Measurements from ENCODE around the gene CHI3L1.

DNA sequence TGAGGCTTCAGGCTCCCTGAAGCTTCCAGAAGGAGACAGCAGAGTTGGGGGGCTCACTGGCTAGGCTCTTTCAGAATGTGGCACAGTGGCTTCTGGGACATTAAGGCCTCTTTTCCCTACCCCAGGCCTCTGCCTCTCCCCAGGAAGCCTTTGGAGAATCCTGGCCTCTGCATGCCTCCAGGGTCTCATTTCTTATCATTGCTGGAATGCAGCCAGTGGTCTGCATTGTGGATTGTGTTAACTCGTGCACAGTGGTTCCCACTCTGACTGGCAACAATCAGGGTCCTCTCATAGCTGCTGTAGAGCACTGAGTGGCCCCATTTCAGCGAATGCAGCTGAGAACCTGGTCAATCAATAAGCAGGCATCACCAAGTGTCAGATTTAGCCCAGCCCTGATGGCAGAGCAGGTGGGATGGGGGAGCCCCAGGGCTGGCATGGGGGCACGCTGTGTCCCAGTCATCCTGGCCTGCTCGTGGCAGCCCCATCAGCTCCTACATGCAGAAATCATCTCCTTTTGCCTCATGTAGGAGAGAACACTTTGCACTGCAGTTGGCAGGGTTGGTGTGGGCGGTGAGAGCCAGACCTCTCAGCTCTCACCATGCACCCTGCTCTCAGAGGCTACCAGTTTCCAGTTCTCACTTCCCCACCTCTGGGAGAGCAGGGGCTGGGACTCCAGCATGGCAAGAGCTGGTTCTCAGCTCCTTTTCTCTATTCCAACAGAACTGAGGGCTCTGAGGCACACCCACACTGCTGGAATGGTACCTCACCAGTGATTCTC is 45.6 kb downstream of the CHI3L1 start:
- TF ChIP-seq, protein P1, sequence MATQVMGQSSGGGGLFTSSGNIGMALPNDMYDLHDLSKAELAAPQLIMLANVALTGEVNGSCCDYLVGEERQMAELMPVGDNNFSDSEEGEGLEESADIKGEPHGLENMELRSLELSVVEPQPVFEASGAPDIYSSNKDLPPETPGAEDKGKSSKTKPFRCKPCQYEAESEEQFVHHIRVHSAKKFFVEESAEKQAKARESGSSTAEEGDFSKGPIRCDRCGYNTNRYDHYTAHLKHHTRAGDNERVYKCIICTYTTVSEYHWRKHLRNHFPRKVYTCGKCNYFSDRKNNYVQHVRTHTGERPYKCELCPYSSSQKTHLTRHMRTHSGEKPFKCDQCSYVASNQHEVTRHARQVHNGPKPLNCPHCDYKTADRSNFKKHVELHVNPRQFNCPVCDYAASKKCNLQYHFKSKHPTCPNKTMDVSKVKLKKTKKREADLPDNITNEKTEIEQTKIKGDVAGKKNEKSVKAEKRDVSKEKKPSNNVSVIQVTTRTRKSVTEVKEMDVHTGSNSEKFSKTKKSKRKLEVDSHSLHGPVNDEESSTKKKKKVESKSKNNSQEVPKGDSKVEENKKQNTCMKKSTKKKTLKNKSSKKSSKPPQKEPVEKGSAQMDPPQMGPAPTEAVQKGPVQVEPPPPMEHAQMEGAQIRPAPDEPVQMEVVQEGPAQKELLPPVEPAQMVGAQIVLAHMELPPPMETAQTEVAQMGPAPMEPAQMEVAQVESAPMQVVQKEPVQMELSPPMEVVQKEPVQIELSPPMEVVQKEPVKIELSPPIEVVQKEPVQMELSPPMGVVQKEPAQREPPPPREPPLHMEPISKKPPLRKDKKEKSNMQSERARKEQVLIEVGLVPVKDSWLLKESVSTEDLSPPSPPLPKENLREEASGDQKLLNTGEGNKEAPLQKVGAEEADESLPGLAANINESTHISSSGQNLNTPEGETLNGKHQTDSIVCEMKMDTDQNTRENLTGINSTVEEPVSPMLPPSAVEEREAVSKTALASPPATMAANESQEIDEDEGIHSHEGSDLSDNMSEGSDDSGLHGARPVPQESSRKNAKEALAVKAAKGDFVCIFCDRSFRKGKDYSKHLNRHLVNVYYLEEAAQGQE (IDR thresholded peaks at IDR 0.05; ENCODE audit: insufficient read depth in 1 of 2, low read depth in 2 of 2, low read length in 2 of 2), result no peak
- TF ChIP-seq TAF1 (IDR thresholded peaks at IDR 0.05; ENCODE audit: borderline replicate concordance, insufficient read depth, low read length), result no peak

Measured in PFSK-1 (cell line).